Measurements from ENCODE around the gene ITM2C.

- TF ChIP-seq POLR2A (IDR thresholded peaks at IDR 0.05; ENCODE audit: low read length) (no peak), GATA1 (IDR thresholded peaks at IDR 0.05; ENCODE audit: low read depth, low read length) (no peak)
Observed at GRCh38 chr2:230863031-230863430, 1.7 kb upstream of the ITM2C start.

Measured in erythroblast (primary cell).